HEK293 (cell line): Measurements from ENCODE around the gene DCAF6.

Experiments
- HOXA7 ChIP-seq: sonication (generic); formaldehyde crosslinking; IDR thresholded peaks from 2 replicates; pipeline ENCODE4 v1.8.1; 2022; ENCODE audit warnings: missing genetic modification reagents, borderline replicate concordance
- IKZF3 ChIP-seq: fragments of 450-650 bp; IDR thresholded peaks from 2 replicates; pipeline ENCODE4 v1.5.0; 2018; ENCODE audit warnings: missing biosample characterization, mild to moderate bottlenecking, missing genetic modification characterization, moderate library complexity
- KLF7 ChIP-seq: fragments of 450-650 bp; formaldehyde crosslinking; IDR thresholded peaks from 2 replicates; pipeline ENCODE4 v1.5.1; 2016; ENCODE audit warnings: missing biosample characterization, missing genetic modification characterization, borderline replicate concordance
- MYNN ChIP-seq: fragments of 450-650 bp; formaldehyde crosslinking; IDR thresholded peaks from 2 replicates; pipeline ENCODE4 v1.5.1; 2016; ENCODE audit warnings: missing biosample characterization, missing genetic modification characterization, borderline replicate concordance
- PBX3 ChIP-seq: sonication (generic); formaldehyde crosslinking; IDR thresholded peaks from 2 replicates; pipeline ENCODE4 v1.8.1; 2022; ENCODE audit warnings: mild to moderate bottlenecking, moderate library complexity, missing genetic modification reagents
- PRDM2 ChIP-seq: fragments of 450-650 bp; formaldehyde crosslinking; IDR thresholded peaks from 2 replicates; pipeline ENCODE4 v1.5.1; 2016; ENCODE audit warnings: missing biosample characterization, missing genetic modification characterization, borderline replicate concordance
- REPIN1 ChIP-seq: fragments of 450-650 bp; formaldehyde crosslinking; IDR thresholded peaks from 2 replicates; pipeline ENCODE4 v1.5.1; 2017; ENCODE audit warnings: missing biosample characterization, missing genetic modification characterization, low read depth
- TCF7L2 ChIP-seq: IDR thresholded peaks from 2 replicates; pipeline ENCODE4 v1.6.1; 2011; ENCODE audit warnings: low read depth, mild to moderate bottlenecking, inconsistent platforms, low read length, moderate library complexity, borderline replicate concordance
- ZBTB8A ChIP-seq: fragments of 450-650 bp; formaldehyde crosslinking; IDR thresholded peaks from 2 replicates; pipeline ENCODE4 v1.5.1; 2016; ENCODE audit warnings: missing biosample characterization, missing genetic modification characterization
- ZNF133 ChIP-seq: fragments of 450-650 bp; formaldehyde crosslinking; IDR thresholded peaks from 2 replicates; pipeline ENCODE4 v1.5.1; 2016; ENCODE audit warnings: missing biosample characterization, missing genetic modification characterization
- ZNF175 ChIP-seq: fragments of 450-650 bp; formaldehyde crosslinking; IDR thresholded peaks from 2 replicates; pipeline ENCODE4 v1.5.1; 2016; ENCODE audit warnings: missing biosample characterization, missing genetic modification characterization
- ZNF2 ChIP-seq: fragments of 450-650 bp; formaldehyde crosslinking; IDR thresholded peaks from 2 replicates; pipeline ENCODE4 v1.5.1; 2016; ENCODE audit warnings: missing biosample characterization, missing genetic modification characterization
- ZNF214 ChIP-seq: fragments of 450-650 bp; formaldehyde crosslinking; IDR thresholded peaks from 2 replicates; pipeline ENCODE4 v1.5.1; 2017; ENCODE audit warnings: missing biosample characterization, mild to moderate bottlenecking, missing genetic modification characterization, borderline replicate concordance
- ZNF266 ChIP-seq: fragments of 450-650 bp; formaldehyde crosslinking; IDR thresholded peaks from 2 replicates; pipeline ENCODE4 v1.5.1; 2016; ENCODE audit warnings: missing biosample characterization, missing genetic modification characterization, low read depth
- ZNF274 ChIP-seq, 2 experiments: fragments of 200-500 bp in 1 of 2; fragments of 450-650 bp in 1 of 2; sonication (Bioruptor generic) in 1 of 2; formaldehyde crosslinking in 1 of 2; IDR thresholded peaks; 2 replicates each; pipeline versions ENCODE4 v1.5.1 to v1.6.1; 2014 to 2016; ENCODE audit warnings: borderline replicate concordance in 1 of 2, inconsistent platforms in 1 of 2, low read length in 1 of 2, missing biosample characterization in 1 of 2, missing genetic modification characterization in 1 of 2
- ZNF324 ChIP-seq: fragments of 450-650 bp; formaldehyde crosslinking; IDR thresholded peaks from 2 replicates; pipeline ENCODE4 v1.5.1; 2016; ENCODE audit warnings: missing biosample characterization, missing genetic modification characterization
- ZNF335 ChIP-seq: fragments of 450-650 bp; formaldehyde crosslinking; conservative IDR thresholded peaks from 2 replicates; pipeline ENCODE4 v1.5.1; 2016; ENCODE audit warnings: missing biosample characterization, missing genetic modification characterization
- ZNF514 ChIP-seq: fragments of 450-650 bp; formaldehyde crosslinking; IDR thresholded peaks from 2 replicates; pipeline ENCODE4 v1.5.1; 2016; ENCODE audit warnings: missing biosample characterization, missing genetic modification characterization
- ZNF610 ChIP-seq: fragments of 450-650 bp; formaldehyde crosslinking; IDR thresholded peaks from 2 replicates; pipeline ENCODE4 v1.5.1; 2016; ENCODE audit warnings: missing biosample characterization, missing genetic modification characterization, borderline replicate concordance
- ZNF626 ChIP-seq: fragments of 450-650 bp; sonication (Bioruptor Pico); formaldehyde crosslinking; IDR thresholded peaks from 2 replicates; pipeline ENCODE4 v1.5.1; 2018; ENCODE audit warnings: missing biosample characterization, missing genetic modification characterization, inconsistent platforms
- ZNF645 ChIP-seq: fragments of 450-650 bp; formaldehyde crosslinking; IDR thresholded peaks from 2 replicates; pipeline ENCODE4; 2016; ENCODE audit warnings: missing biosample characterization, missing genetic modification characterization
- ZNF747 ChIP-seq: fragments of 450-650 bp; formaldehyde crosslinking; IDR thresholded peaks from 2 replicates; pipeline ENCODE4 v1.5.1; 2016; ENCODE audit warnings: missing biosample characterization, missing genetic modification characterization
- ZNF76 ChIP-seq: fragments of 450-650 bp; formaldehyde crosslinking; IDR thresholded peaks from 2 replicates; pipeline ENCODE4; 2016; ENCODE audit warnings: low read depth, missing biosample characterization, missing genetic modification characterization, borderline replicate concordance
- ZNF792 ChIP-seq: fragments of 450-650 bp; formaldehyde crosslinking; IDR thresholded peaks from 2 replicates; pipeline ENCODE4 v1.5.1; 2016; ENCODE audit warnings: missing biosample characterization, missing genetic modification characterization
- ZNF843 ChIP-seq: fragments of 450-650 bp; formaldehyde crosslinking; IDR thresholded peaks from 2 replicates; pipeline ENCODE4 v1.5.1; 2016; ENCODE audit warnings: missing biosample characterization, missing genetic modification characterization
- ZXDB ChIP-seq: fragments of 450-650 bp; formaldehyde crosslinking; IDR thresholded peaks from 2 replicates; pipeline ENCODE4 v1.5.1; 2016; ENCODE audit warnings: missing biosample characterization, missing genetic modification characterization
- TF ChIP-seq, protein P1 (sequence below): fragments of 450-650 bp; formaldehyde crosslinking; IDR thresholded peaks from 2 replicates; pipeline ENCODE4 v1.5.1; 2016; ENCODE audit warnings: missing biosample characterization, missing genetic modification characterization, low read depth
- TF ChIP-seq, protein P2 (sequence below): fragments of 450-650 bp; formaldehyde crosslinking; IDR thresholded peaks from 2 replicates; pipeline ENCODE4 v1.5.1; 2016; ENCODE audit warnings: missing biosample characterization, missing genetic modification characterization

The DCAF6 gene

DNA sequence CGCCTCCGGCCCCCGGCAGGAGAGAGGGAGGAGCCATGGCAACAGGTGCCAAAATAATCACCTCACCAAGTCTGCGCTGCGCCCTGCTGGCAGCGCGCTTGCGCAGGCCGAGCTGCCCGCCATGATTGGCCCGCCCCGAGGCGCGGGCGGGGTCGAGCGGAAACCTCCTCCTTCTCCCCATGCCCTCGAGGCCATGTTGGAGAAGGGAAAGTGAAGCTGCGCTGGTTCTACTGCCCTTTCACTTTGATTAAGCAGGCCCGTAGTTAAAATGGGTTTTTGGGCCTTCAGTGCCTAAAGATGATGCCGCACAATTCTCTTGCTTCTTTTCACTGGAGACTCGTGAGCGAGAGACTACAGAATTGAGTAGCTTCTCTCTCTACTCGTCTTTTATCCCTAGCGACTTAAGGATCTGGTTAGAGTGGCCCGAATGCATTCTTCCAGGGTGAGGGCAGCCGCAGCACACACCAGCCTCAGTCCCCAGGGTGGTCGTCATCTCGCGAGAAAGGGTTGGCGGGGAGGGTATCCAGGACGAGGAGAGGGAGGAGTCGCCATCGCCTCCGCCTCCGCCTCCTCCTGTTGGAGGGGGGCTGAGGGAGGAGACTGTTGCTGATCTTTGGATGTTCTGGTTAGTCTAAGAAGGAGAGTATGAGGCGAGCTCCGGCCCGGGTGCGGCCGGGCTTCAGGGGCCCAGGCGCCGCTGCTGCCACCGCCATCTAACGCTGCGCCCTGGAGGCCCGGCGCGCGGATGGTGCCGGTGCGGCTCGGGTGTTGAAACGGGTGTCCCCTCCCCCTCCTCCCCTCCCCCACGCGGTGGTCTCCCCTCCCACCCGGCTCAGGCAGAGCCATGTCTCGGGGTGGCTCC is at the start of gene DCAF6 (continued):
- no peak for TF ChIP-seq PRDM2
- TF ChIP-seq PBX3 (CRISPR knock-in tag) = 0 out of 2 replicates have a peak, but pooled peaks have one; percentile 11
- 0 out of 2 replicates have a peak, but pooled peaks have one; percentile 16 for TF ChIP-seq KLF7 (tag by site-specific recombination)
- TF ChIP-seq ZNF610 = 0 out of 2 replicates have a peak, but pooled peaks have one; percentile 32
- 0 out of 2 replicates have a peak, but pooled peaks have one; percentile 33 for TF ChIP-seq IKZF3
- no peak for TF ChIP-seq ZNF214
- TF ChIP-seq REPIN1 (tag by site-specific recombination) = no peak
- TF ChIP-seq ZXDB (tag by site-specific recombination) = peak; percentile 97
- 0 out of 2 replicates have a peak, but pooled peaks have one; percentile 30 for TF ChIP-seq ZNF843 (tag by site-specific recombination)
- TF ChIP-seq ZNF2 (tag by site-specific recombination) = peak; percentile 84
- TF ChIP-seq ZNF792 (tag by site-specific recombination) = no peak
- TF ChIP-seq ZNF274 (IDR thresholded peaks at IDR 0.05; ENCODE audit: low read length) = no peak
- TF ChIP-seq ZNF274 (tag by site-specific recombination; IDR thresholded peaks at IDR 0.05; ENCODE audit: borderline replicate concordance) = no peak
- no peak for TF ChIP-seq ZNF514
- TF ChIP-seq ZNF266 (tag by site-specific recombination) = no peak
- no peak for TF ChIP-seq ZNF747
- peak; percentile 38; the same call in 1 of the 2 replicates for TF ChIP-seq ZBTB8A (tag by site-specific recombination)
- peak; percentile 85 for TF ChIP-seq ZNF76 (tag by site-specific recombination)
- TF ChIP-seq ZNF335 (tag by site-specific recombination) = peak; percentile 96
- no peak for TF ChIP-seq ZNF175 (tag by site-specific recombination)
- no peak for TF ChIP-seq HOXA7 (CRISPR knock-in tag)
- peak; percentile 80 for TF ChIP-seq ZNF324 (tag by site-specific recombination)
- TF ChIP-seq ZNF645 (tag by site-specific recombination) = no peak
- TF ChIP-seq ZNF133 = no peak
- no peak for TF ChIP-seq ZNF626 (tag by site-specific recombination)
- peak; percentile 65; the same call in 1 of the 2 replicates for TF ChIP-seq TCF7L2
- TF ChIP-seq, protein P1, sequence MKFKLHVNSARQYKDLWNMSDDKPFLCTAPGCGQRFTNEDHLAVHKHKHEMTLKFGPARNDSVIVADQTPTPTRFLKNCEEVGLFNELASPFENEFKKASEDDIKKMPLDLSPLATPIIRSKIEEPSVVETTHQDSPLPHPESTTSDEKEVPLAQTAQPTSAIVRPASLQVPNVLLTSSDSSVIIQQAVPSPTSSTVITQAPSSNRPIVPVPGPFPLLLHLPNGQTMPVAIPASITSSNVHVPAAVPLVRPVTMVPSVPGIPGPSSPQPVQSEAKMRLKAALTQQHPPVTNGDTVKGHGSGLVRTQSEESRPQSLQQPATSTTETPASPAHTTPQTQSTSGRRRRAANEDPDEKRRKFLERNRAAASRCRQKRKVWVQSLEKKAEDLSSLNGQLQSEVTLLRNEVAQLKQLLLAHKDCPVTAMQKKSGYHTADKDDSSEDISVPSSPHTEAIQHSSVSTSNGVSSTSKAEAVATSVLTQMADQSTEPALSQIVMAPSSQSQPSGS = no peak; the same call in 1 of the 2 replicates
- TF ChIP-seq MYNN (tag by site-specific recombination) = no peak
- TF ChIP-seq, protein P2, sequence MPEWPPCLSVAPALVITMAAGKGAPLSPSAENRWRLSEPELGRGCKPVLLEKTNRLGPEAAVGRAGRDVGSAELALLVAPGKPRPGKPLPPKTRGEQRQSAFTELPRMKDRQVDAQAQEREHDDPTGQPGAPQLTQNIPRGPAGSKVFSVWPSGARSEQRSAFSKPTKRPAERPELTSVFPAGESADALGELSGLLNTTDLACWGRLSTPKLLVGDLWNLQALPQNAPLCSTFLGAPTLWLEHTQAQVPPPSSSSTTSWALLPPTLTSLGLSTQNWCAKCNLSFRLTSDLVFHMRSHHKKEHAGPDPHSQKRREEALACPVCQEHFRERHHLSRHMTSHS = no peak
